Astrocyte (in vitro differentiated cells and primary cell): Measurements from ENCODE around the gene AKNAD1.

Experiments used
- EZH2 ChIP-seq: IDR thresholded peaks from 2 replicates; pipeline ENCODE4 v1.6.1; 2012; ENCODE audit warnings: mild to moderate bottlenecking, low read length, inconsistent platforms; ENCODE audit not compliant: insufficient read depth
- TF ChIP-seq, protein P1 (sequence below): IDR thresholded peaks from 2 replicates; pipeline ENCODE4 v1.5.1; 2011; ENCODE audit warnings: low read depth, mild to moderate bottlenecking, inconsistent platforms, low read length, moderate library complexity; ENCODE audit not compliant: insufficient read depth

DNA sequence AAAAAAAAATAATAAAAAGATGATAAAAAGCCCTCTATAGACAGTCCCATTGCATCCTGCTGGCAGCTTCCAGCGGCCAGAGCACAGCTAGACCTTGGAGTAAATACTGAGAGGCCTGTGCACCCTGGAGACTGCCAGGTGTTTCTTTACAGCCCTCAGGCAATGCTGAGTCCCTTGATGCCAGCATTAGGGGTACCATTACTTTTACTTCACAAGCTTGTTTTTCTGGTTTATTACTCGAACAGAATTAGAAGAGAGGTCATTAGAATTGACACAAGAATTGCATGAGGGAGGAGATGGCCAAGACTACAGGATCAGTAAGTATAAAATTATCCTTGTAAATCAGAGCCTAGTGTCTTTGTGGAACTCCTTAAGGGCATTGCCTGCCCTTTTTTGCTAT lies 43.6 kb downstream of the AKNAD1 start:
- no peak for TF ChIP-seq EZH2
- TF ChIP-seq, protein P1, sequence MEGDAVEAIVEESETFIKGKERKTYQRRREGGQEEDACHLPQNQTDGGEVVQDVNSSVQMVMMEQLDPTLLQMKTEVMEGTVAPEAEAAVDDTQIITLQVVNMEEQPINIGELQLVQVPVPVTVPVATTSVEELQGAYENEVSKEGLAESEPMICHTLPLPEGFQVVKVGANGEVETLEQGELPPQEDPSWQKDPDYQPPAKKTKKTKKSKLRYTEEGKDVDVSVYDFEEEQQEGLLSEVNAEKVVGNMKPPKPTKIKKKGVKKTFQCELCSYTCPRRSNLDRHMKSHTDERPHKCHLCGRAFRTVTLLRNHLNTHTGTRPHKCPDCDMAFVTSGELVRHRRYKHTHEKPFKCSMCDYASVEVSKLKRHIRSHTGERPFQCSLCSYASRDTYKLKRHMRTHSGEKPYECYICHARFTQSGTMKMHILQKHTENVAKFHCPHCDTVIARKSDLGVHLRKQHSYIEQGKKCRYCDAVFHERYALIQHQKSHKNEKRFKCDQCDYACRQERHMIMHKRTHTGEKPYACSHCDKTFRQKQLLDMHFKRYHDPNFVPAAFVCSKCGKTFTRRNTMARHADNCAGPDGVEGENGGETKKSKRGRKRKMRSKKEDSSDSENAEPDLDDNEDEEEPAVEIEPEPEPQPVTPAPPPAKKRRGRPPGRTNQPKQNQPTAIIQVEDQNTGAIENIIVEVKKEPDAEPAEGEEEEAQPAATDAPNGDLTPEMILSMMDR = no peak
